ENCODE measurements around the gene GTPBP8.

GRCh38 chr3:112972158-112972557 lies 18.6 kb upstream of the GTPBP8 start:
- no peak for TF ChIP-seq POLR2A (IDR thresholded peaks at IDR 0.05; ENCODE audit: low read length)
- no peak for TF ChIP-seq GATA1 (IDR thresholded peaks at IDR 0.05; ENCODE audit: low read depth, low read length)

Measured in erythroblast (primary cell).